ENCODE measurements around the gene PTPRCAP.

Gene PTPRCAP

DNA sequence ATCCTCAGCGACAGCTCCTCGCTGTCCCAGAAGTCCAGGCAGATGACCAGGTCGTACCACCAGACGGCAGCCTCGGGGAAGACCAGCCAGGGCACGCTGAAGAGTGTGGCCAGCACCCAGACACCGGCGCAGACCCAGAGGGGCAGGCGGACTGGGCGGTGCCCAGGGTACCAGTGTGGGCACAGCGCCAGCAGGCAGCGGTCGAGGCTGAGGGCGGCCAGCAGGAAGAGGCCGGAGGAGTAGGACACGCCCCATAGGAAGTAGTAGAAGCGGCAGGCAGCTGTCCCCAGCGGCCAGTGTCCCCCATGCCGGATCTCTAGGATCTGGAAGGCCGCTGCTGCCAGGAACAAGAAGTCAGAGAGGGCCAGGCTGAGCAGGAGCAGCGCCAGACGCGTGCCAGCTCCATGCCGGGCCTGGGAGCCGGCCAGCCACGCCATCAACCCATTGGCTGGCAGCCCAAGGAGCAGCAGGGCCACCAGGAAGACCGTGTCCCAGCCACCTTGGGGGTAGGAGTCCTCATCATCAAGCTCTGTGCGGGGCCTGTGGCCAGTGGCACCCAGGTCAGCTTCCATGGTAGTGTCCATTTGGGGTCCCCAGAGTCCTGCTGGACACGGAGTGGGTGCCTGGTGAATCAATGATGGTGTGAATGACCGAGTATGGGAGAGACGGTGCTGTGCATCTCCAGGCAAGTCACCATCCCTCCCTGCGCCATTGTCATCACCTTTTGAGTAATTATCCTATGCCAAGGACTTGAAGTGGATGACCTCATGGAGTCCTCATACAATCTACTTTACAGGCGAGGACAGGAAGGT lies 14.9 kb upstream of the PTPRCAP start, which contains the start of gene GPR152:
GPR152 (minus strand) TSS at position 589 of the 812 bp plus-strand sequence; CDS start at position 584, 5 bp downstream.
- TF ChIP-seq, protein P1, sequence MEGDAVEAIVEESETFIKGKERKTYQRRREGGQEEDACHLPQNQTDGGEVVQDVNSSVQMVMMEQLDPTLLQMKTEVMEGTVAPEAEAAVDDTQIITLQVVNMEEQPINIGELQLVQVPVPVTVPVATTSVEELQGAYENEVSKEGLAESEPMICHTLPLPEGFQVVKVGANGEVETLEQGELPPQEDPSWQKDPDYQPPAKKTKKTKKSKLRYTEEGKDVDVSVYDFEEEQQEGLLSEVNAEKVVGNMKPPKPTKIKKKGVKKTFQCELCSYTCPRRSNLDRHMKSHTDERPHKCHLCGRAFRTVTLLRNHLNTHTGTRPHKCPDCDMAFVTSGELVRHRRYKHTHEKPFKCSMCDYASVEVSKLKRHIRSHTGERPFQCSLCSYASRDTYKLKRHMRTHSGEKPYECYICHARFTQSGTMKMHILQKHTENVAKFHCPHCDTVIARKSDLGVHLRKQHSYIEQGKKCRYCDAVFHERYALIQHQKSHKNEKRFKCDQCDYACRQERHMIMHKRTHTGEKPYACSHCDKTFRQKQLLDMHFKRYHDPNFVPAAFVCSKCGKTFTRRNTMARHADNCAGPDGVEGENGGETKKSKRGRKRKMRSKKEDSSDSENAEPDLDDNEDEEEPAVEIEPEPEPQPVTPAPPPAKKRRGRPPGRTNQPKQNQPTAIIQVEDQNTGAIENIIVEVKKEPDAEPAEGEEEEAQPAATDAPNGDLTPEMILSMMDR (IDR thresholded peaks at IDR 0.05; ENCODE audit: low read depth, low read length), result no peak
- no peak within 1 kb of the TSS for H3K4me3 ChIP-seq (ENCODE audit: low read depth, low read length)

- TF ChIP-seq, protein P1 (IDR thresholded peaks at IDR 0.05; ENCODE audit: low read depth, low read length), result no peak
- no peak overlapping the region for H3K4me3 ChIP-seq (ENCODE audit: low read depth, low read length)
These were observed 14.1 kb upstream of the PTPRCAP start for GRCh38 chr11:67451658-67451976.

DNA sequence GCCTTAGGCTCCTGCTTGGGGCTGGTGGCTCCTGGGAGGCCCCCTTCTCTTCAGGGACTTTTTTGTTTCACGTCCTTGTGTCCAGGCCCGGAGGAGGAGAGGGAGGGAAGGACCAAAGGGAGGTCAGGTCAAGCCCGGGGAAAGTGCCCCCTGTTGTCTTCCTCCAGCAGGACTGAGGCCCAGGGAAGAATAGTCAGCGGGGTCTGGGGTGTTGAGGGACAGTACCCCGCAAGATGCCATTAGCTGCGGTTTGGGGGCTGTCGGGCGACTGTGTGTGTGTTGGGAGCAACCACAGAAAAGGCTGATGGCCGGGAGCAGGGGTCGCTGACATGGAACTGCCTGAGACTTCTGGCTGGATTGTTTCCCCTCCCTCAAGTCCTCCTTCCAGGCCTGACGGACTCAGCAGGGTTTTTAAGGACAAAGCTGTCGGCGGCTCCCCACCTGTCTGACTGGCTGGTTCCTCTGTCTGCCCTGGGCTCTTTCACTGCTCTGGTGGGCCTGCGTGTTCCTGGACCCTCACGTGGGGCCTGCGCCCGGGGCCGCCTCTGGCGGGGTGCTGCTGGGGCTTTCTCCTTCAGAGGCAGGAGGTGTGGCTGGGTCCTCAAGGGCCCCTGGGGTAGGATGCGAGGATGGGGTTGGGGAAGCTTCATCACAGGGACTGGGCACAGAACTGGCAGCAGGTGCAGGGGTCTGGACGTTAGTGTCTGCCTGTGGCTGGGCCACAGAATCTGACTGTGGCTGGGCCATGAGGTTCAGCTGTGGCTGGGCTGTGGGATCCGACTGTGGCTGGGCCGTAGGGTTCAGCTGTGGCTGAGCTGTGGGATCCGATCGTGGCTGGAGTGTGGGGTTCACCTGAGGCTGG lies 13.5 kb upstream of the PTPRCAP start:
- H3K4me3 ChIP-seq (ENCODE audit: low read depth, low read length), result no peak overlapping the region
- TF ChIP-seq, protein P1 (IDR thresholded peaks at IDR 0.05; ENCODE audit: low read depth, low read length), result no peak

DNA sequence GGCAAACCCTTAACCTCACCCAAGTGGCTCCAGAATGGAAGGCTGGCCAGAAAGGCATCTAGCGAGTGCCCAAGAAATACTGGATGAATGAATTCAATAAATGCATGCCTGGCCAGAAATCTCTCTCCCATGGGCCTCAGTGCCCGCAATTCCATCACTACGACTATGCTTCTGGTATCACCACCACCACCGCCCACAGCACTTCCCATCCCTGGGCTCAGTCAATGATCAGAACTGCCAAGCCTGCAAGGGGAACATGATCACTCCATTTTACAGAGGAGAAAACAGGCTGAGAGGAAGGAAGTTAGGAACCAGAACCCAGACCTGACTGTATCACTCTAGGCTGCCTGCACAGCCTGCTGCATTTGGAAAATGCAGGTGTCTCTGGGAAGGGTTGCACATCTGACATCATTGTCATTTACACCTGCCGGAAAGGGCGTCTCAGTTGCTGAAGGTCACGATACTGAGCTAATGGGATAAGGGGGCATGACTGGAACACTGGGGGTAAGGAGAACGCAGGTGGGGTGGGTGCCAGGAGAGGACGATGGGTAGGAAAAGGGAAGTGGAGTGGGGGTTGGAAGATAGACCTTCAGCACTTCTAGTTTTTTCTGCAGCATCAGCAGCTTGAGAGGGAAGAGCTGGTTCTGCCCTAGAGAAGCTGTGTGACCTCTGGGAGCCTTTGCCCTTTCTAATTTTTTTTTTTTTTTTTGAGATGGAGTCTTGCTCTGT lies 11.8 kb upstream of the PTPRCAP start:
- TF ChIP-seq, protein P1 (IDR thresholded peaks at IDR 0.05; ENCODE audit: low read depth, low read length), result no peak
- H3K4me3 ChIP-seq (ENCODE audit: low read depth, low read length), result no peak overlapping the region

- H3K4me3 ChIP-seq (ENCODE audit: low read depth, low read length), result no peak overlapping the region
- TF ChIP-seq, protein P1 (IDR thresholded peaks at IDR 0.05; ENCODE audit: low read depth, low read length), result no peak
These were observed 10.7 kb upstream of the PTPRCAP start for GRCh38 chr11:67448220-67448609.

DNA sequence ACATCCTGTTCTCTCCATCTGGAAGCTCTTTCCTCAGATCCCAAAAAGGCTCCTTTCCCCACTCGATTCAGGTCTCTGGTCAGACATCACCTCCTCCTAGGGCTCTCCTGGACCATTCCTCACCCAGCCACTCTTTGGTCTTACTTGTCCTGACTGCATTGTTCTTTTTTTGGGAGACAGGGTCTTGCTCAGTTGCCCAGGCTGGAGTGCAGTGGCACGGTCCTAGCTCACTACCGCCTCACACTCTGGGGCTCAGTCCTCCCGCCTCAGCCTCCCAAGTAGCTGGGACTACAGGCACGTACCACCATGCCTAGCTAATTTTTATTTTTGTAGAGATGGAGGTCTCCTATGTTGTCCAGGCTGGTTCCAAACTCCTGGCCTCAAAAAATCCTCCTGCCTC lies 8.0 kb upstream of the PTPRCAP start:
- H3K4me3 ChIP-seq (ENCODE audit: low read depth, low read length), result no peak overlapping the region
- TF ChIP-seq, protein P1 (IDR thresholded peaks at IDR 0.05; ENCODE audit: low read depth, low read length), result no peak
